Karpas-422 (cell line): ENCODE measurements around the gene SOAT2. TPM values are rescaled to one million over a fixed set of nuclear protein-coding genes. Genes with fewer than 3 reads are reported as not detected.

Source experiments
- DNase-seq: peaks from one replicate; pipeline ENCODE4 v3.0.0-alpha.2; 2015
- H2AFZ ChIP-seq: fragments of 200-600 bp; sonication (generic); 2 replicates; pipeline ENCODE4 v1.6.1; 2014; ENCODE audit warnings: antibody characterized with exemption, low read length, mixed read lengths
- H3K27ac ChIP-seq: fragments of 200-600 bp; sonication (generic); 2 replicates; pipeline ENCODE4 v1.5.1; 2014; ENCODE audit warnings: mild to moderate bottlenecking, low read length, moderate library complexity
- H3K27me3 ChIP-seq: fragments of 200-600 bp; sonication (generic); 2 replicates; pipeline ENCODE4 v1.6.1; 2014; ENCODE audit warnings: low read length, mixed read lengths
- H3K36me3 ChIP-seq: fragments of 200-600 bp; sonication (generic); 2 replicates; pipeline ENCODE4 v1.6.1; 2014; ENCODE audit warnings: low read length, mixed read lengths; ENCODE audit not compliant: insufficient read depth
- H3K4me1 ChIP-seq: fragments of 200-600 bp; sonication (generic); 2 replicates; pipeline ENCODE4 v1.6.1; 2014; ENCODE audit warnings: mild to moderate bottlenecking, low read length, mixed read lengths
- H3K4me2 ChIP-seq: fragments of 200-600 bp; sonication (generic); 2 replicates; pipeline ENCODE4 v1.6.1; 2014; ENCODE audit warnings: low read length, low read depth, mild to moderate bottlenecking; ENCODE audit not compliant: poor library complexity, severe bottlenecking
- H3K4me3 ChIP-seq: fragments of 200-600 bp; sonication (generic); 2 replicates; pipeline ENCODE4 v1.5.1; 2014; ENCODE audit warnings: mild to moderate bottlenecking, antibody characterized with exemption, low read length, mixed read lengths
- H3K79me2 ChIP-seq: fragments of 200-600 bp; sonication (generic); 2 replicates; pipeline ENCODE4 v1.6.1; 2014; ENCODE audit warnings: mild to moderate bottlenecking, low read length, mixed read lengths
- H3K9ac ChIP-seq: fragments of 200-600 bp; sonication (generic); 2 replicates; pipeline ENCODE4 v1.6.0; 2014; ENCODE audit warnings: low read length
- H3K9me2 ChIP-seq: fragments of 200-600 bp; sonication (generic), shearing (Covaris generic); replicated peaks from 2 replicates; pipeline ENCODE4 v1.6.0; 2014; ENCODE audit warnings: mild to moderate bottlenecking, low read length, moderate library complexity; ENCODE audit not compliant: insufficient read depth
- H3K9me3 ChIP-seq: fragments of 300-700, 200-600 bp; sonication (generic); 2 replicates; pipeline ENCODE4 v1.6.1; 2014; ENCODE audit warnings: low read length, mixed read lengths
- H4K20me1 ChIP-seq: fragments of 200-600 bp; sonication (generic); 2 replicates; pipeline ENCODE4 v1.6.1; 2014; ENCODE audit warnings: mild to moderate bottlenecking, antibody characterized with exemption, low read length, low read depth; ENCODE audit not compliant: insufficient read depth
- total RNA-seq: library from RNA; depleted of rRNA; stranded (reverse); fragments of >200 nt; shearing (Covaris generic); gene quantifications from 2 replicates; pipeline ENCODE4 v1.2.3, GENCODE V29; 2014; ENCODE audit warnings: low replicate concordance

Gene SOAT2
- total RNA-seq, 1 experiment from 2014 or later, result not detected

DNA sequence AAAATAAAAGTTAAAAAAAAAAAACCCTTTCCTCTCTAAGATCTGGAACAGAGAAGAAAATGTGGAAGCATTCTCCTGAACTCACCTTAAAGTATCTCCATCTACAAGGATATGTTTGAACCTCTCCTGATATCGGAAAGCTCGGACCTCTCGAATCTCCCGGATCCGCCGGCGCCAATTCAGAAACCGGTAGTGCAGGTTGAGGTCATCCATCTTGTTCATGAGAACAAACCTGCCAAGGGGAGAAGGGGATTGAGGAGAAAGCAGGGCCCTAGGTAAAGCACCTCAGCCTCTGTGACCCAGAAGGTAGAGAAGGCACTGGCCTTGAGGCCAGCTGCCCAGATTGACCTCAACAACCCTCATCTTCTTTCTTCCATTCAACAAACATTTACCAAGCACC, 26.3 kb upstream of the SOAT2 start:
- H3K27me3 ChIP-seq, result no peaks in the 10 kb centered on the region
- H3K27ac ChIP-seq, result no peak overlapping the region
- no peaks in the 10 kb centered on the region for H3K9me2 ChIP-seq
- no peak overlapping the region for H3K4me3 ChIP-seq
- H3K36me3 ChIP-seq, result no peaks in the 10 kb centered on the region
- H3K9me3 ChIP-seq, result no peaks in the 10 kb centered on the region
- H3K4me2 ChIP-seq, result no peak overlapping the region
- no peak overlapping the region for H2AFZ ChIP-seq
- peaks cover 18% of the 10 kb centered on the region for H3K4me1 ChIP-seq
- peaks cover 12% of the 10 kb centered on the region for H3K79me2 ChIP-seq
- H4K20me1 ChIP-seq, result no peaks in the 10 kb centered on the region
- no peak for DNase-seq
- H3K9ac ChIP-seq, result no peak overlapping the region

DNA sequence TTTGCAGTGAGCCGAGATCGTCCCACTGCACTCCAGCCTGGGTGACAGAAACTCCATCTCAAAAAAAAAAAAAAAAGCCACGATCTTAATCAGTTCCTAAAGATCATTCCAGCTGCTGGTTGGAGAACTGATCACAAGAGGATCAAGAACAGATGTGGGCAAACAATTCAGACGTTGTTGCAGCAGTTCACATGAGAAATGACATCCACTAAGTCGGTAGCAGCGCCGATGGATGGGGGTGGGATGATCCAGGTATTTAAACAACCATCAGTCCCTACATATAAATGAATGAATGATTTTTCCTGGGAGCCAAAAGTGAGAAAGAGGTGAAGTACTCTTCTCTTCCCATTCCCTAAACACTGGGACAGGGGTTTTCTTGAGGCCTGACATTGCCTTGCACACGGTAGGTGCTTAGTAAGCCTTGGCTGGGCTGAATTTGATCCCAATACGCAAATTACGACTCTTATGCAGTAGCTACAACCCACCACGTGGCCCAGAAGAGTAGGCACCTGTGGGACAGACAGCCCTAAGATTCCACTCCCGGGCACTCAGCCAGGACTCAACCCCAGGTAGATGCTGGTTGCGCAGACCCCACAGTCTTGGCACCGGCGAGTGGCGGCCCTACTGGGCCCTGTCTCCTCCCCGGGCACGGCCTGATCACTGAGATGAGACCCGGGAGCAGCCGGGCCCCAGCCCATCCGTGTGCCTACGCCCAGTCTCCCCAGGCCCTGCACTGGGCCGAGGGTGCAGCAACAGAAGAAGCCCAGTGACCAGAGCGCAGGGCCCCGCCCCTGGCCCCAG, 24.7 kb upstream of the SOAT2 start:
- H3K9me3 ChIP-seq, result no peaks in the 10 kb centered on the region
- peaks cover 18% of the 10 kb centered on the region for H3K4me1 ChIP-seq
- peak overlapping the region; percentile 82 for H3K4me3 ChIP-seq
- peaks cover 12% of the 10 kb centered on the region for H3K79me2 ChIP-seq
- peak overlapping the region; percentile 91 for H3K9ac ChIP-seq
- H3K4me2 ChIP-seq, result peak overlapping the region; percentile 100
- peak overlapping the region; percentile 78; the same call in 1 of the 2 replicates for H2AFZ ChIP-seq
- peak overlapping the region; percentile 84 for H3K27ac ChIP-seq
- peak; percentile 91 for DNase-seq
- no peaks in the 10 kb centered on the region for H4K20me1 ChIP-seq
- no peaks in the 10 kb centered on the region for H3K27me3 ChIP-seq
- H3K36me3 ChIP-seq, result no peaks in the 10 kb centered on the region
- no peaks in the 10 kb centered on the region for H3K9me2 ChIP-seq

DNA sequence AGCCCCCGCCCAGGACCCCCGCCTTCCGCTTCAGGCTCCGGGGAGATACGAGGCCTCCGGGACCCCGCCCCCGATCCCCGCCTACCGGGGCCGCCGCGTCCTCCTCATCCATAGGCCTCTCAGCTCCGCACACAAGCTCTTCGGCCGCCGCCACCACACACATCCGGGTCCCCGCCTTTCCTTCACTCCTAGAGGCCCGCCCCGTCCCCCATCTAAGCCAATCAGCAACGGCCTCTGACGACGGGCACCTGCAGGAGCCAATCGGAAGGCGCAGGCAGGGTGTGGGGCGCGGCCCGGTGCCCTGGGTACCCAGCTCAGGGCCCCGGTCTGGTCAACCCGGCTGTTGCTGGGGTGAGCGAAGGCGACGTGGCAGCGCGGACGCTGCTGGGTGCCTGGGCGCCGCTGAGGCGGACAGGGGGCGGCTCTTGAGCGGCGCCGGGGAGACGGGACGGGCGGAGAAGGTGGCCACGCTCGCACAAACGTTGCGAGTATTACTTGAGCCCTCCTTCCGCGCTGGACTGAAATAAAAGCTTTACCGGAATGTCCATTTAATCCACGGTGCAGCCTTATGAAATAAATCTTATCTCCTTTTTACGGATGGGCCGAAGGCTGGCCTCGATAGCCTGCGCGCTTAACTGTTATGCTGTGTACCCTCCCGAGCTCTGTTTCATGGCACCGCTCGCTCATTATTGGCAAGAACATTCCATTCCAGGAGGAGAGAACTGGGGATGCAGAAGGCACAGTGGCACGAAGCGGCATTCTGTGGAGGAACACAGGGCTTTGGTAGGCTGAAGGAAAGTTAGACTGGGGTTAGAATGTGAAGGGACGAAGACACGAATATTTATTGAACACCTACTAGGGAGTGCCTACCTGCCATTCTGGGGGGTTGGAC, 23.8 kb upstream of the SOAT2 start, which contains the start of gene SPRYD3:
SPRYD3 (minus strand) TSS at position 165 of the 892 bp plus-strand sequence; CDS start at position 108, 57 bp downstream.
- Histone ChIP-seq H3K9ac (peak within 1 kb of the TSS; percentile 91), H3K9me3 (no peaks in the 10 kb centered on the region), H3K27me3 (no peaks in the 10 kb centered on the region), H4K20me1 (no peaks in the 10 kb centered on the region), H2AFZ (peak within 1 kb of the TSS; percentile 100), H3K4me1 (peaks cover 18% of the 10 kb centered on the region), H3K4me2 (peak within 1 kb of the TSS; percentile 100), H3K27ac (peak within 1 kb of the TSS; percentile 84), H3K9me2 (no peaks in the 10 kb centered on the region), H3K4me3 (peak within 1 kb of the TSS; percentile 82), H3K36me3 (no peaks in the 10 kb centered on the region), H3K79me2 (peaks cover 12% of the 10 kb centered on the region)
- peak; percentile 98 for DNase-seq

DNA sequence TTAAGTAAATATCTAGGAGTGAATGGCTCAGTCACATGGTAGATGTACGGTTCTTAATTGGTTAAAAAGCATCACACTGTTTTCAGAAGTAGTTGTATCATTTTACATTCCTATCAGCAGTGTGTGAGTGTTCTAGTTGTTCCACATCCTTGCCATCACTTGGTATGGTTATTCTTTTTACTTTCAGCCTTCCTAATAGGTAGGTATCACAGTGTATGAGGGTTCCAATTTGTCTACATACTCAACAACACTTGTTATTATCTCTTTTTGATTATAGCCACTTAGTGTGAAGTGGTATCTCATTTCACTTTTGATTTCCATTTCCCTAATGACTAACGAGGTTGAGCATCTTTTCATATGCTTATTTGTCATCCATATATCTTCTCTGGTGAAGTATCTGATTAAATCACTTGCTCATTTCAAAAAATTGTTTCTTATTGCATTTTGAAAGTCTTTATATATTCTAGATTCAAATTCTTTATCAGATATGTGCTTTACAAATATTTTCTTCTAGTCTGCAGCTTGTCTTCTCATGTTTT, 20.6 kb upstream of the SOAT2 start:
- peaks cover 18% of the 10 kb centered on the region for H3K4me1 ChIP-seq
- no peaks in the 10 kb centered on the region for H3K9me3 ChIP-seq
- H2AFZ ChIP-seq, result no peak overlapping the region
- H3K9ac ChIP-seq, result no peak overlapping the region
- H3K9me2 ChIP-seq, result no peaks in the 10 kb centered on the region
- peaks cover 7% of the 10 kb centered on the region for H3K79me2 ChIP-seq
- no peaks in the 10 kb centered on the region for H3K36me3 ChIP-seq
- no peak overlapping the region for H3K4me3 ChIP-seq
- DNase-seq, result no peak
- H3K4me2 ChIP-seq, result no peak overlapping the region
- H3K27me3 ChIP-seq, result no peaks in the 10 kb centered on the region
- H3K27ac ChIP-seq, result no peak overlapping the region
- no peaks in the 10 kb centered on the region for H4K20me1 ChIP-seq

DNA sequence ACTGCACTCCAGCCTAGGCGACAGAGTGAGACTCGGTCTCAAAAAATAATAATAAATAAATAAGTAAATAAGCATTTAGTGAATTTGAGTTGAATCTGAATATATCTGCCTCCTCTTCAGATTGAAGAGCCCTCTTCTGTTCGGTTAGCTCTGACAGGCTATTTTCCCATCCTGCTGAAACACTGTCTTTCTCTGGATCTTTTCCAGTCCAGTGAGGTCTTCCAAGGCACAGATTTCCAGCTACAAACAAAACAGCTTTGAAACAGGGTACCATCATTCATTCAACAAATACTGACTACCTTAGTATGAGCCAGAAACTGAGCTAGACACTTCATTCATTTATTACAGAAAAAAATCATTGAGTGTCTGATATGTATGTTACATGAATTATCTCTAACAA, 16.9 kb upstream of the SOAT2 start:
- H3K9me3 ChIP-seq, result no peaks in the 10 kb centered on the region

DNA sequence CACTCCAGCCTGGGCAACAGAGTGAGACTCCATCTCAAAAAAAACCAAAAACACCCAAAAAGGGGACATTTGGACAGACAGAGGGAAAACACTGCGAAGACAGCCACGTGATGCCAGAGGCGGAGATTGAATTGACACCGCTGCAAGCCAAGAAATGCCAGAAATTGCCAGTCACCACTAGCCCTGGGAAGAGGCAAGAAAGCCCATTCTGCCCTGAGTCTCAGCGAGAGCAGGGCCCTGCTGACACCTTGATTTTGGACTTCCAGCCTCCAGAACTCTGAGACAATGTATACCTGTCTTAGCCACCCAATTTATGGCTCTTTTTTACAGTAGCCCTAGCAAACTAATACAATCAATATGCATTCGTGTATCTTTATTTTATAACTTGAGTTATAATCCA, 13.2 kb upstream of the SOAT2 start:
- Histone ChIP-seq H4K20me1 (no peaks in the 10 kb centered on the region), H3K9ac (no peak overlapping the region), H3K4me3 (no peak overlapping the region), H3K79me2 (no peaks in the 10 kb centered on the region), H3K9me2 (no peaks in the 10 kb centered on the region), H3K36me3 (no peaks in the 10 kb centered on the region), H3K27ac (no peak overlapping the region), H3K27me3 (no peaks in the 10 kb centered on the region), H3K4me1 (no peaks in the 10 kb centered on the region), H3K4me2 (no peak overlapping the region), H2AFZ (no peak overlapping the region), H3K9me3 (no peaks in the 10 kb centered on the region)
- DNase-seq, result no peak

More for the DNA sequence above, 16.9 kb upstream of the SOAT2 start:
- Histone ChIP-seq H3K79me2 (no peaks in the 10 kb centered on the region), H3K9me2 (no peaks in the 10 kb centered on the region), H3K9ac (no peak overlapping the region), H3K4me2 (no peak overlapping the region), H3K27ac (no peak overlapping the region), H2AFZ (no peak overlapping the region), H3K4me1 (no peaks in the 10 kb centered on the region), H3K4me3 (no peak overlapping the region), H4K20me1 (no peaks in the 10 kb centered on the region), H3K36me3 (no peaks in the 10 kb centered on the region), H3K27me3 (no peaks in the 10 kb centered on the region)
- no peak for DNase-seq

DNA sequence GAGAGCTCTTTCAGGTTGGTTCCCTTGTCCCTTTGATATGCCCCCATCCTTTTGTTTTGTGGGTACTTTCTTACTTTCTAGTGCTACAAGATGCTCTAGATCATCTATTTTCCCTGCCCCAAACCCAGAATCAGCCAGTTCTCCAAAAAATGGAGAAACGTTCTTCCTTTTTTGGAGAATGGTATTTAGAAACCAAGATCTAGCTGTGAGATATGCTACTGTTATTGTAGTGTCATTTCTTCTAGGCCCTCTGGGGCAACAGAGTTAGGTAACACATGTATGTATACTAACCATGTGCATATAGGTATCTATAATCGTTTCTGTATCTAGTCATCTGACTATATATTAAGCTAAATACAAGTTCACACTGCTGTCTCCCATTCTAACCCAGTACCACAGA, 12.7 kb upstream of the SOAT2 start:
- no peaks in the 10 kb centered on the region for H3K9me2 ChIP-seq
- H2AFZ ChIP-seq, result no peak overlapping the region
- H4K20me1 ChIP-seq, result no peaks in the 10 kb centered on the region
- no peaks in the 10 kb centered on the region for H3K79me2 ChIP-seq
- no peak overlapping the region for H3K9ac ChIP-seq
- no peaks in the 10 kb centered on the region for H3K36me3 ChIP-seq
- H3K9me3 ChIP-seq, result no peaks in the 10 kb centered on the region
- no peak overlapping the region for H3K27ac ChIP-seq
- H3K4me1 ChIP-seq, result no peaks in the 10 kb centered on the region
- no peak for DNase-seq
- no peaks in the 10 kb centered on the region for H3K27me3 ChIP-seq
- no peak overlapping the region for H3K4me3 ChIP-seq
- H3K4me2 ChIP-seq, result no peak overlapping the region

DNA sequence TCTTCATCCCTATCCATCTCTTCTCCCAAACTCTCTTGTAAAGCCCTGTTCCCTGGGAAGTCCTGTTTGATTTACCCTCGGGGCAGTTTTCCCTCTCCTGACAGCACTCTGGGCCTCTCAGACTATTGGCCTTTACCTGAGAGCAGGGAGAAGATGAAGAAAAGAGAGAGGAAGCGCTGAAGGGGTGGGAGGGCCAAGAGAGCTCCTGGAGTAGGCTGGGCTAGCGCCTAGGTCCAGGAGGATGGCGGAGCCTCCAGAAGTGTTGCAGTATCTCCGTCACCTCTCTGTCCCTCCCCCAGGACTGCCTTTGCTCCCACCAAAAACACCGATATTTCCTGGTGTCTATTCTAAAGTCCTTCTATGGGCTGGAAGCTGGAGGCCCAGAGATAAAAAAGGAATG, 11.5 kb upstream of the SOAT2 start:
- Histone ChIP-seq H3K27ac (no peak overlapping the region), H3K4me3 (no peak overlapping the region), H3K27me3 (no peaks in the 10 kb centered on the region), H3K36me3 (no peaks in the 10 kb centered on the region), H3K4me1 (no peaks in the 10 kb centered on the region), H2AFZ (no peak overlapping the region), H3K4me2 (no peak overlapping the region), H4K20me1 (no peaks in the 10 kb centered on the region), H3K9me3 (no peaks in the 10 kb centered on the region), H3K9ac (no peak overlapping the region), H3K79me2 (no peaks in the 10 kb centered on the region), H3K9me2 (no peaks in the 10 kb centered on the region)
- no peak for DNase-seq
